ENCODE data around the gene TRIM7. TPM values are rescaled to one million over a fixed set of nuclear protein-coding genes. Genes with fewer than 3 reads are reported as not detected.

The TRIM7 gene
- total and polyA plus RNA-seq, 9 of the 15 experiments (the other 6 are each of a cell fraction or from before 2014, with no cell fraction given): 2.6 to 14.9 (median 8.9) TPM

DNA sequence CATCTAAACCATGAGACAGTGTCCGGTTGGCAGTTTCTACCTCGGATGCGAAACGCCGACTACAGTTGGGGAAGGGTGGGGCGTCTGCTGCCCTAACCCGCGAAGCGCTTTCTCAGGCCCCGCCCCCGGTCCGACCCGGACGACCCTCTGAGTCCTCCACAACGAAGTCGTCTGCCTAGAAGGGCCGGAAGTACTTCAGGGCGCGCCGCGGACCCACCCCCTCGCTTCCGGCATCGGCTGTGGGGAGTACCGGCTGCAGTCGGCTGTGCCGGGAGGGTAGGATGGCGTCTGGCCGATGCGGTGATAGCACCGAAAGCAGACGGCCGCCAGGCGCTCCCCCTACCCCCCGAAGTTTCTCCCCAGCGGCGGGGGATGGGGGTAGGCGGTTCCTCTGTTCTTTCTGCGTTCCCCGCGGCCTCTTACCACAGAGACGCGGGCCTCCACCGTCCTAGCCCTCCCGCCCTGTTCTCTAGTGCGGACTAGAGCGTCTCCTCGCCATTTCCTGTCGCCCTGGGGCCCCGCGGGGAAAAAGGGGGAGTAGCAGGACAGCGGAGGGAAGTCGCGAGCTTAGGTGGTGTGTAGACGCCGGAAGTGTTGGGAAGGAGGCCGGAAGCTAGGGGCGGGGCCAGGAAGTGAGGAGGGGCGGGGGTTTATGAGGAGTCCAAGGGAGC is 18.2 kb upstream of the TRIM7 start, which contains the start of gene TRIM41 (continued):
- no peak for TF ChIP-seq ZNF3 (CRISPR knock-in tag; IDR thresholded peaks at IDR 0.05)
- no peak for TF ChIP-seq ZNF717 (CRISPR knock-in tag; IDR thresholded peaks at IDR 0.05)
- no peak for TF ChIP-seq NFE2L1 (tag; IDR thresholded peaks at IDR 0.05; ENCODE audit: borderline replicate concordance, low read depth)
- TF ChIP-seq PHTF2 (CRISPR knock-in tag; IDR thresholded peaks at IDR 0.05): no peak
- peak; percentile 98 for TF ChIP-seq SP2 (IDR thresholded peaks at IDR 0.05; ENCODE audit: extremely low read depth, low read depth, low read length, poor library complexity, severe bottlenecking)
- no peak for TF ChIP-seq MAFK (IDR thresholded peaks at IDR 0.05; ENCODE audit: low read length)
- no peak for TF ChIP-seq ARHGAP35 (IDR thresholded peaks at IDR 0.05; ENCODE audit: partially characterized antibody)
- TF ChIP-seq NR2F6 (CRISPR knock-in tag; IDR thresholded peaks at IDR 0.05): no peak
- TF ChIP-seq LEF1 (IDR thresholded peaks at IDR 0.05): 0 out of 2 replicates have a peak, but pooled peaks have one; percentile 51
- no peak for TF ChIP-seq TEAD2 (tag; IDR thresholded peaks at IDR 0.05)
- TF ChIP-seq KAT8 (IDR thresholded peaks at IDR 0.05; ENCODE audit: low read depth): no peak
- TF ChIP-seq, protein P1, sequence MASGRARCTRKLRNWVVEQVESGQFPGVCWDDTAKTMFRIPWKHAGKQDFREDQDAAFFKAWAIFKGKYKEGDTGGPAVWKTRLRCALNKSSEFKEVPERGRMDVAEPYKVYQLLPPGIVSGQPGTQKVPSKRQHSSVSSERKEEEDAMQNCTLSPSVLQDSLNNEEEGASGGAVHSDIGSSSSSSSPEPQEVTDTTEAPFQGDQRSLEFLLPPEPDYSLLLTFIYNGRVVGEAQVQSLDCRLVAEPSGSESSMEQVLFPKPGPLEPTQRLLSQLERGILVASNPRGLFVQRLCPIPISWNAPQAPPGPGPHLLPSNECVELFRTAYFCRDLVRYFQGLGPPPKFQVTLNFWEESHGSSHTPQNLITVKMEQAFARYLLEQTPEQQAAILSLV (tag; IDR thresholded peaks at IDR 0.05): no peak
- no peak for TF ChIP-seq ZNF785 (CRISPR knock-in tag; IDR thresholded peaks at IDR 0.05)
- TF ChIP-seq FOXA3 (CRISPR knock-in tag; conservative IDR thresholded peaks at IDR 0.05 in 1 of 2, IDR thresholded peaks at IDR 0.05 in 1 of 2): no peak
- no peak for TF ChIP-seq CSDE1 (IDR thresholded peaks at IDR 0.05)
- TF ChIP-seq NKRF (IDR thresholded peaks at IDR 0.05; ENCODE audit: borderline replicate concordance): peak; percentile 86
- TF ChIP-seq SMARCA4 (IDR thresholded peaks at IDR 0.05): no peak
- no peak for TF ChIP-seq MYNN (IDR thresholded peaks at IDR 0.05)
- no peak for TF ChIP-seq MYNN (CRISPR knock-in tag; IDR thresholded peaks at IDR 0.05)
- TF ChIP-seq ZFP1 (CRISPR knock-in tag; IDR thresholded peaks at IDR 0.05): no peak
- no peak for TF ChIP-seq ZNF398 (CRISPR knock-in tag; IDR thresholded peaks at IDR 0.05)
- peak; percentile 32; the same call in 1 of the 2 replicates for TF ChIP-seq CC2D1A (IDR thresholded peaks at IDR 0.05)
- no peak for TF ChIP-seq SREBF2 (CRISPR knock-in tag; IDR thresholded peaks at IDR 0.05)
- TF ChIP-seq CEBPG (CRISPR knock-in tag; IDR thresholded peaks at IDR 0.05): no peak
- TF ChIP-seq CEBPG (tag; conservative IDR thresholded peaks at IDR 0.05 in 1 of 2, IDR thresholded peaks at IDR 0.05 in 1 of 2): no peak
- TF ChIP-seq GTF2A2 (tag; IDR thresholded peaks at IDR 0.05): no peak
